Breast epithelium (tissue), 3 donors: ENCODE data around the gene HSD11B1.

Experiments
- CTCF ChIP-seq, 3 donors: fragments of 450-650 bp; IDR thresholded peaks; one replicate each; pipeline ENCODE4 v1.5.1; 2016 to 2017; ENCODE audit warnings: antibody characterized with exemption in 3 of 3, mild to moderate bottlenecking in 3 of 3, moderate library complexity in 3 of 3
- POLR2A ChIP-seq: fragments of 450-650 bp; IDR thresholded peaks from one replicate; pipeline ENCODE4 v1.6.1; 2016; ENCODE audit warnings: antibody characterized with exemption, mild to moderate bottlenecking, moderate library complexity
- POLR2AphosphoS5 ChIP-seq, 3 donors: sonication (generic); formaldehyde crosslinking; IDR thresholded peaks; one replicate each; pipeline ENCODE4 v1.6.1; 2017; ENCODE audit warnings: antibody characterized with exemption in 3 of 3

GRCh38 chr1:209742409-209743144 lies 37.9 kb downstream of the HSD11B1 start:
- TF ChIP-seq CTCF (IDR thresholded peaks at IDR 0.05) (no peak), POLR2A (no peak), POLR2AphosphoS5 (IDR thresholded peaks at IDR 0.05) (no peak)
